ENCODE results near the gene UST.
A peak's percentile ranks its signal among the peaks of the same experiment; 100 is the strongest.

UST gene

GRCh38 chr6:149075616-149076354, 329.0 kb downstream of the UST start:
- DNase-seq, result peak; percentile 23

- DNase-seq, result no peak
These were observed 329.5 kb downstream of the UST start for GRCh38 chr6:149076355-149076734.

GRCh38 chr6:149077208-149077607, 330.4 kb downstream of the UST start:
- DNase-seq, result peak; percentile 39

GRCh38 chr6:149078211-149078782, 331.5 kb downstream of the UST start:
- no peak for DNase-seq

- no peak for DNase-seq
These were observed 332.6 kb downstream of the UST start for GRCh38 chr6:149079456-149079855.

GRCh38 chr6:149079911-149080491, 333.2 kb downstream of the UST start:
- DNase-seq, result no peak

GRCh38 chr6:149080511-149080910, 333.7 kb downstream of the UST start:
- DNase-seq, result no peak

- DNase-seq, result no peak
These were observed 334.5 kb downstream of the UST start for GRCh38 chr6:149081281-149081680.

- DNase-seq, result peak; percentile 90
These were observed 335.5 kb downstream of the UST start for GRCh38 chr6:149082320-149082719.

- no peak for DNase-seq
These were observed 337.2 kb downstream of the UST start for GRCh38 chr6:149084026-149084425.

- DNase-seq, result no peak
These were observed 338.2 kb downstream of the UST start for GRCh38 chr6:149084808-149085556.

GRCh38 chr6:149085557-149085938, 338.7 kb downstream of the UST start:
- no peak for DNase-seq

GRCh38 chr6:149086363-149086762, 339.5 kb downstream of the UST start:
- no peak for DNase-seq

GRCh38 chr6:149087898-149088297, 341.1 kb downstream of the UST start:
- DNase-seq, result no peak

GRCh38 chr6:149088361-149088760, 341.5 kb downstream of the UST start:
- no peak for DNase-seq

- DNase-seq, result no peak
These were observed 342.7 kb downstream of the UST start for GRCh38 chr6:149089510-149089909.

- no peak for DNase-seq
These were observed 344.1 kb downstream of the UST start for GRCh38 chr6:149090937-149091336.

- no peak for DNase-seq
These were observed 346.8 kb downstream of the UST start for GRCh38 chr6:149093643-149094042.

GRCh38 chr6:149094156-149094555, 347.3 kb downstream of the UST start:
- no peak for DNase-seq

- DNase-seq, result no peak
These were observed 348.1 kb downstream of the UST start for GRCh38 chr6:149094934-149095351.

- DNase-seq, result no peak
These were observed 349.0 kb downstream of the UST start for GRCh38 chr6:149095842-149096241.

GRCh38 chr6:149097794-149098193, 351.0 kb downstream of the UST start:
- DNase-seq, result no peak

GRCh38 chr6:149098700-149099276, 352.0 kb downstream of the UST start:
- no peak for DNase-seq

Measured in stimulated activated CD4-positive, alpha-beta T cell treated with anti-CD3 and anti-CD28 coated beads, Interleukin-4, amount 100 ng/mL, for 24 hours (primary cell).